Measurements from ENCODE around the gene PXDN.
"Not testable (repeated sequence)": the region's sequence is repeated elsewhere in the genome, so short reads cannot be mapped to it uniquely, and the experiment has no call there.

The PXDN gene

GRCh38 chr2:1744446-1745170, at the start of gene PXDN:
Gene PXDN, minus strand, starts transcription at chr2:1744515. Its CDS starts 60 bp downstream, at chr2:1744455.
- no peak for DNase-seq (ENCODE audit: low read depth, low spot score)

- DNase-seq (ENCODE audit: low read depth, low spot score): no peak
Measured at GRCh38 chr2:1793868-1794445, 49.6 kb upstream of the PXDN start.

- no peak for DNase-seq (ENCODE audit: low read depth, low spot score)
Measured at GRCh38 chr2:1793001-1793867, 48.9 kb upstream of the PXDN start.

- DNase-seq (ENCODE audit: low read depth, low spot score): no peak
Measured at GRCh38 chr2:1791685-1792435, 47.5 kb upstream of the PXDN start.

- no peak for DNase-seq (ENCODE audit: low read depth, low spot score)
Measured at GRCh38 chr2:1791006-1791605, 46.8 kb upstream of the PXDN start.

GRCh38 chr2:1790473-1790872, 46.2 kb upstream of the PXDN start:
- no peak for DNase-seq (ENCODE audit: low read depth, low spot score)

- DNase-seq (ENCODE audit: low read depth, low spot score): no peak
Measured at GRCh38 chr2:1789610-1790009, 45.3 kb upstream of the PXDN start.

GRCh38 chr2:1788478-1788959, 44.2 kb upstream of the PXDN start:
- DNase-seq (ENCODE audit: low read depth, low spot score): no peak

GRCh38 chr2:1787755-1788477, 43.6 kb upstream of the PXDN start:
- DNase-seq (ENCODE audit: low read depth, low spot score): no peak

GRCh38 chr2:1784986-1785617, 40.8 kb upstream of the PXDN start:
- no peak for DNase-seq (ENCODE audit: low read depth, low spot score)

GRCh38 chr2:1784087-1784486, 39.8 kb upstream of the PXDN start:
- no peak for DNase-seq (ENCODE audit: low read depth, low spot score)

GRCh38 chr2:1782514-1782913, 38.2 kb upstream of the PXDN start:
- no peak for DNase-seq (ENCODE audit: low read depth, low spot score)

- no peak for DNase-seq (ENCODE audit: low read depth, low spot score)
Measured at GRCh38 chr2:1781291-1782080, 37.2 kb upstream of the PXDN start.

GRCh38 chr2:1780693-1781092, 36.4 kb upstream of the PXDN start:
- no peak for DNase-seq (ENCODE audit: low read depth, low spot score)

- DNase-seq (ENCODE audit: low read depth, low spot score): not testable (repeated sequence)
Measured at GRCh38 chr2:1780054-1780453, 35.7 kb upstream of the PXDN start.

GRCh38 chr2:1778566-1778965, 34.3 kb upstream of the PXDN start:
- no peak for DNase-seq (ENCODE audit: low read depth, low spot score)

GRCh38 chr2:1777781-1778180, 33.5 kb upstream of the PXDN start:
- DNase-seq (ENCODE audit: low read depth, low spot score): no peak

- DNase-seq (ENCODE audit: low read depth, low spot score): no peak
Measured at GRCh38 chr2:1777156-1777555, 32.8 kb upstream of the PXDN start.

GRCh38 chr2:1775511-1776035, 31.3 kb upstream of the PXDN start:
- no peak for DNase-seq (ENCODE audit: low read depth, low spot score)

Data from smooth muscle cell of the brain vasculature (primary cell).